ENCODE data around the gene PSPH. TPM values are rescaled to one million over a fixed set of nuclear protein-coding genes. Genes with fewer than 3 reads are reported as not detected.

Gene PSPH
- total and polyA plus RNA-seq, 2 donors (not counting 3 experiments of a cell fraction or from before 2014, with no cell fraction given) = 11.8 to 24.2 TPM

DNA sequence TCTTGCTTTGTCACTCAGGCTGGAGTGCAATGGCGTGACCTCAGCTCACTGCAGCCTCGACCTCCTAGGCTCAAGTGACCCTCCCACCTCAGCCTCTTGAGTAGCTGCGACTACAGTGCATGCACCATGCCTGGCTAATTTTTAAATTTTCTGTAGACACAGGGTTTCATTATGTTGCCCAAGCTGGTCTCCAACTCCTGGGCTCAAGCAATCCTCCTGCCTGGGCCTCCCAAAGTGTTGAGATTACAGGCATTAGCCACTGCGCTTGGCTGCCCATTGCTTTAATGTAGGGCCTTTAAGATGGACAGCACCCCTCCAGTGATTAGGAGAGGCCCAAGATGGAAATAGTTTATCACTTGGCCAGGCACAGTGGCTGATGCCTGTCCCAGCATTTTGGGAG, 47.5 kb downstream of the PSPH start:
- POLR2A ChIA-PET = no interaction called here

More for the DNA sequence above, 47.5 kb downstream of the PSPH start:
- no TSS peak for BruUV-seq (replicated peaks)
- no peaks in the 10 kb centered on the region for H3K9me3 ChIP-seq (replicated peaks; ENCODE audit: control insufficient read depth, insufficient read depth, low read length)
- H3K27me3 ChIP-seq (ENCODE audit: control insufficient read depth in 2 of 2, insufficient read depth in 2 of 2, low read length in 2 of 2) = no peaks in the 10 kb centered on the region
- dilution Hi-C loops (cut with MboI; ENCODE audit: extremely low pct_ligation_motif_present, low sequenced_read_pairs) = no loop called here
- no peaks in the 10 kb centered on the region for H3K79me2 ChIP-seq (ENCODE audit: control insufficient read depth, insufficient read depth, low read length)
- TF ChIP-seq EZH2 (IDR thresholded peaks at IDR 0.05; ENCODE audit: borderline replicate concordance, low read depth, low read length, severe bottlenecking) = no peak
- TF ChIP-seq POLR2AphosphoS5 (IDR thresholded peaks at IDR 0.05; ENCODE audit: insufficient read depth, low read depth, low read length) = no peak
- TF ChIP-seq MYC (IDR thresholded peaks at IDR 0.05; ENCODE audit: low read depth, low read length) = no peak
- no peak for TF ChIP-seq GATA2 (IDR thresholded peaks at IDR 0.05; ENCODE audit: insufficient read depth, insufficient read length, low read depth, low read length)
- TF ChIP-seq, protein P1, sequence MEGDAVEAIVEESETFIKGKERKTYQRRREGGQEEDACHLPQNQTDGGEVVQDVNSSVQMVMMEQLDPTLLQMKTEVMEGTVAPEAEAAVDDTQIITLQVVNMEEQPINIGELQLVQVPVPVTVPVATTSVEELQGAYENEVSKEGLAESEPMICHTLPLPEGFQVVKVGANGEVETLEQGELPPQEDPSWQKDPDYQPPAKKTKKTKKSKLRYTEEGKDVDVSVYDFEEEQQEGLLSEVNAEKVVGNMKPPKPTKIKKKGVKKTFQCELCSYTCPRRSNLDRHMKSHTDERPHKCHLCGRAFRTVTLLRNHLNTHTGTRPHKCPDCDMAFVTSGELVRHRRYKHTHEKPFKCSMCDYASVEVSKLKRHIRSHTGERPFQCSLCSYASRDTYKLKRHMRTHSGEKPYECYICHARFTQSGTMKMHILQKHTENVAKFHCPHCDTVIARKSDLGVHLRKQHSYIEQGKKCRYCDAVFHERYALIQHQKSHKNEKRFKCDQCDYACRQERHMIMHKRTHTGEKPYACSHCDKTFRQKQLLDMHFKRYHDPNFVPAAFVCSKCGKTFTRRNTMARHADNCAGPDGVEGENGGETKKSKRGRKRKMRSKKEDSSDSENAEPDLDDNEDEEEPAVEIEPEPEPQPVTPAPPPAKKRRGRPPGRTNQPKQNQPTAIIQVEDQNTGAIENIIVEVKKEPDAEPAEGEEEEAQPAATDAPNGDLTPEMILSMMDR (IDR thresholded peaks at IDR 0.05; ENCODE audit: extremely low read depth in 1 of 2, insufficient read depth in 1 of 2, low read depth in 1 of 2, low read length in 2 of 2) = no peak
- no peak for TF ChIP-seq FOS (IDR thresholded peaks at IDR 0.05; ENCODE audit: borderline replicate concordance, insufficient read depth, low read length)
- no peak for DNase-seq (ENCODE audit: low read depth, low spot score)
- no peak overlapping the region for H2AFZ ChIP-seq (ENCODE audit: low read depth, low read length)
- H3K9me1 ChIP-seq (replicated peaks; ENCODE audit: control insufficient read depth, extremely low read depth, insufficient read depth, low read length) = no peaks in the 10 kb centered on the region
- FAIRE-seq = no peak
- CTCF ChIA-PET = interaction anchor here (1.5 to 6.1 kb wide), 6 partner anchors 11 to 88 kb away, joined by 4 to 100 read pairs (median 18); partner anchors contain the start of genes CCT6A, PHKG1, PSPH and SUMF2
- intact Hi-C loops (cut with micrococcal nuclease) = loop anchor here (1.0 to 2.0 kb wide), 2 partner anchors 61 to 71 kb away; partner anchors contain the start of gene SUMF2
- H4K20me1 ChIP-seq (replicated peaks; ENCODE audit: control insufficient read depth, extremely low read depth, insufficient read depth, low read length) = no peaks in the 10 kb centered on the region
- H3K4me3 ChIP-seq (replicated peaks in 1 of 3; ENCODE audit: insufficient read depth in 1 of 3, low read depth in 1 of 3, low read length in 3 of 3) = no peak overlapping the region
- no peak overlapping the region for H3K4me2 ChIP-seq (ENCODE audit: insufficient read depth, low read length)
- no peak overlapping the region for H3K9ac ChIP-seq (replicated peaks; ENCODE audit: extremely low read depth, insufficient read depth, low read length)
- peaks cover 4% of the 10 kb centered on the region for H3K4me1 ChIP-seq (ENCODE audit: control insufficient read depth, extremely low read depth, insufficient read depth, low read length)
- no peaks in the 10 kb centered on the region for H3K36me3 ChIP-seq (ENCODE audit: control insufficient read depth in 2 of 2, extremely low read depth in 1 of 2, insufficient read depth in 2 of 2, low read length in 2 of 2)
- no peak overlapping the region for H3K27ac ChIP-seq (ENCODE audit: insufficient read depth, low read depth, low read length)

Measured in endothelial cell of umbilical vein (primary cell).